GM21526 (cell line): ENCODE data around the gene PLXNB1.
"Not testable (repeated sequence)": the region's sequence is repeated elsewhere in the genome, so short reads cannot be mapped to it uniquely, and the experiment has no call there.

ENCODE experiments used
- ATAC-seq: cut with Tn5 transposase; IDR thresholded peaks from one replicate; pipeline ENCODE4 v1.9.1; 2021; ENCODE audit warnings: moderate library complexity; ENCODE audit not compliant: unreplicated experiment, low FRiP score

Gene PLXNB1, protein sequence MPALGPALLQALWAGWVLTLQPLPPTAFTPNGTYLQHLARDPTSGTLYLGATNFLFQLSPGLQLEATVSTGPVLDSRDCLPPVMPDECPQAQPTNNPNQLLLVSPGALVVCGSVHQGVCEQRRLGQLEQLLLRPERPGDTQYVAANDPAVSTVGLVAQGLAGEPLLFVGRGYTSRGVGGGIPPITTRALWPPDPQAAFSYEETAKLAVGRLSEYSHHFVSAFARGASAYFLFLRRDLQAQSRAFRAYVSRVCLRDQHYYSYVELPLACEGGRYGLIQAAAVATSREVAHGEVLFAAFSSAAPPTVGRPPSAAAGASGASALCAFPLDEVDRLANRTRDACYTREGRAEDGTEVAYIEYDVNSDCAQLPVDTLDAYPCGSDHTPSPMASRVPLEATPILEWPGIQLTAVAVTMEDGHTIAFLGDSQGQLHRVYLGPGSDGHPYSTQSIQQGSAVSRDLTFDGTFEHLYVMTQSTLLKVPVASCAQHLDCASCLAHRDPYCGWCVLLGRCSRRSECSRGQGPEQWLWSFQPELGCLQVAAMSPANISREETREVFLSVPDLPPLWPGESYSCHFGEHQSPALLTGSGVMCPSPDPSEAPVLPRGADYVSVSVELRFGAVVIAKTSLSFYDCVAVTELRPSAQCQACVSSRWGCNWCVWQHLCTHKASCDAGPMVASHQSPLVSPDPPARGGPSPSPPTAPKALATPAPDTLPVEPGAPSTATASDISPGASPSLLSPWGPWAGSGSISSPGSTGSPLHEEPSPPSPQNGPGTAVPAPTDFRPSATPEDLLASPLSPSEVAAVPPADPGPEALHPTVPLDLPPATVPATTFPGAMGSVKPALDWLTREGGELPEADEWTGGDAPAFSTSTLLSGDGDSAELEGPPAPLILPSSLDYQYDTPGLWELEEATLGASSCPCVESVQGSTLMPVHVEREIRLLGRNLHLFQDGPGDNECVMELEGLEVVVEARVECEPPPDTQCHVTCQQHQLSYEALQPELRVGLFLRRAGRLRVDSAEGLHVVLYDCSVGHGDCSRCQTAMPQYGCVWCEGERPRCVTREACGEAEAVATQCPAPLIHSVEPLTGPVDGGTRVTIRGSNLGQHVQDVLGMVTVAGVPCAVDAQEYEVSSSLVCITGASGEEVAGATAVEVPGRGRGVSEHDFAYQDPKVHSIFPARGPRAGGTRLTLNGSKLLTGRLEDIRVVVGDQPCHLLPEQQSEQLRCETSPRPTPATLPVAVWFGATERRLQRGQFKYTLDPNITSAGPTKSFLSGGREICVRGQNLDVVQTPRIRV (N-terminal part only)

DNA sequence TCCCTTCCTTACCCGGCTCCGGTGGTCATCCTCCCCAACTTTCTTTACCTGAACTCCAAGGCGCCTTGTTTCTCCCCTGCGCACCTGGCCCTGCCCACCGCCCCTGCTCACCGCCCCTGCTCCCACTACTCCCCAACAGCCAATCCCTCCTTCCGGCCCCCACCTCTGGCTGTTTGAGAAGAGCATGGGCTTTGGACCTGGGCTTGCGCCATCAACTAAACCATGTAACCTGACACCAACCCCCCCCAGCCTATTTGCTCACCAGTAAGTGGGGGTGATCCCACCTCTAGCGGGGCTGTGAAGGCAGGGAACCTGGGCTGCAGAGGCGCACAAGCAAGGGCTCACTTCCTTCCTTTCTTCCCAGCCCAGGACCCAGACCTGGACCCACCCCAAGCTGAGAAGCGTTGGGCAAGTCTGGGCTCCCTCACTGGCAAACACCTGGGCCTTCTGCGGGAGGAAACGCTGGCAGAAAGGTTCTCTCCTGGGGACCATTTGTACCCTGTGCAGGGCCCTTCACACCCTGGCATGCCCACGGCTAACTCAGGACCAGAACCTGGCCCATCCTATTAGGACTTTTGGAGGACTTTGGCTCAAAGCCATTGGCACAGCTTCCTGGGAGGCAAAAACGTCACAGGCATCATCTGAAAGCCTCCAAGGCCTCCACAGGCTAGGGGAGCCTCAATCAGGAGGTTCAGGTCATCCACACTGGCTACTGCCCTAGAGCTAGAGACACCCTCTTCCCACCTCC lies at the start of gene PLXNB1:
Gene PLXNB1, minus strand, starts transcription at position 127 of the 748 bp plus-strand sequence. CDS start 5,475 bp downstream, outside the sequence.
- no peak for ATAC-seq

DNA sequence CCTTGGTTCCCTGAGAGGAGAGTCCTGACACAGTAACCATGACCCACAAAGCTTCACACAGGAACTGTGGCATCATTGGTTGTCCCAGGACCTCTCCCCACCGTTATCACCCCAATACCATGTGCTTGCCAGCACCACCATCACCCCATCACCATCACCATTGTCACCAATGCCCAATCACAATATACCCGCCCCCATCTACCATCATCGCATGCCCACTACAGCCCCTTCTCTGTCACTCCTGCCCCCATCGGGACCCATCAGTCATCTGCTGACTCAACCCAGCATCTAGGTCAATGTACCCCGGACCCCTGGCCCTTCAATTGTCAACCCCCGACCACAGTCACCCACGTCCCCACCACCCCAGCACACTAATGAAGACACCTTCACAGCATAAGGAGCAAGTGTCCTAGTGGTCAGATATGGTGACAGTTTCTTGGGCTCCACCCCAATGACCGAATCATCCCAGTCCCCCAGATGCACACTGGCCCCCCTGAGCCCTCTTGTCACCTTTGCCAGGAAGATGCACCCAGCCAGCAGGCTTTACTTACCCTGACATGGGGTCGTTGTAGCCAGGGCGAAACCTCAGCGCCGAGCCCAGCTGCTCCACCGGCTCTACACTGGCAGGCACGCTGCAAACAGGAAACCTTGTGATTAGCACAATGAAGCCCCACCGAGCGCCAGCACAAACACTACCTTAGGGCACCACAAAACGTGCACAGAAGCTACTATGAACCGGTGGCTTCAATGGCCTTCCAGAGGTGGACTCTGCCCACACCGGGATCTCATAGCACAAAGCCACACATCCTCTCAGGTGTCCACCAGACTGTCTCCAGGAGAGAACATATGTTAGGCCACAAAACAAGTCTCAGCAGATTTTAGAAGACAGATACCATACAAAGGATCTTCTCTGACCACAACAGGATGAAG lies 49.0 kb upstream of the PLXNB1 start:
- no peak for ATAC-seq

DNA sequence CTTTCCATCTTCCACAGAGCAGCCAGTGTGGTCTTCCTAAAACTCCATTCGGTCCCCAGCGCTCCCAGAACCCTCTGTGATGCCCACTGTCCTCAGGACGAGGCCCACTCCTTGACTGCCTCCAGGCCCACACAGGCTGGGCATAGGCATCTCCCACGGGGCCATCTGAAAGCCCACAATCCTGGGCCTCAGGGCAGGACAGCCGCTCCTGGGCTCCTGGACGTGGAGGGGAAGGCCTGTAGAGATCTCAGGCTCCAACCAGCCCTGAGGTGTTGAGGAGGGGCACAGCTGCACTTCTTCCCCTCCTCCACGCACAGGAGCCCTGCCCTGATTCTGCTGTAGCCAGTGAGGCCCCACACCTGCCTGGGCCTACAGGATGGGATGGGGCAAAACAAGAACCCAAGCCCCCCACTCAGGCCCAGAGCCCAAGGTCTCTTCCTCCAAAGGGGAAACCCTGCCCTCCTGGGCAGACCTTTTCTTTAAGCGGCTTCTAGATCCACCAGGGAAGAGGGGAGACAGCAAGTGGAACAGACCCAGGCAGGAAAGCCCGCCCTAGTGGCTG lies 48.2 kb upstream of the PLXNB1 start:
- no peak for ATAC-seq

DNA sequence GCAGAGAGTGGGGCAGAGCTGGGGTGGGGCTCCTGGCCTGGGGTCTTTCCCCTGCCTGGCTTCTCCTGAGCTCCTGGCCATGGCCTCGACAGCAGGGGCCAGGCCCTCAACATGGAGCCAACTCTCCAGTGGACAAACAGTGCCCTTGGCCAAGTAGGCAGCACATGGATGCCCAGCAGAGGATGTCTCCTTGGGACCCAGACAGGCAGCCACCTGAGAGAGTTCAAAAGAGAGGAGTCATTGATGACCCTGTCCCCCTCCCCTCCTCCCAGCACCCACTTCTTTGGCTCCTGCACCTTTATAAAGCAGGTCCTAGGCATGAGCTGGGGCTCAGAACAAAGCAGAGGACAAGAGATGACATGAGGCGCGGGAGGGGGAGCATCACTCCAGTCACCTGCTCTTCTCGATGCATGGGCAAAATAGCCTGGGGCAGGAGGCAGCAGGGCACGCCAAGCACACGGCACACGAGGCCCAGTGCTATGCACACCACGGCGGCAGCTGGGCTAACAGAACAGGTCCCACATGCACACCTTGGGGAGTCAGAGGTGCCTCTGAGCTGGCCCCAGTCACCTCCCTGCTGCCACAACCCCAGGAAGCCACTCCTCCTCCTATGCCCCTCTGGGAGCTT lies 46.7 kb upstream of the PLXNB1 start:
- ATAC-seq, result no peak

DNA sequence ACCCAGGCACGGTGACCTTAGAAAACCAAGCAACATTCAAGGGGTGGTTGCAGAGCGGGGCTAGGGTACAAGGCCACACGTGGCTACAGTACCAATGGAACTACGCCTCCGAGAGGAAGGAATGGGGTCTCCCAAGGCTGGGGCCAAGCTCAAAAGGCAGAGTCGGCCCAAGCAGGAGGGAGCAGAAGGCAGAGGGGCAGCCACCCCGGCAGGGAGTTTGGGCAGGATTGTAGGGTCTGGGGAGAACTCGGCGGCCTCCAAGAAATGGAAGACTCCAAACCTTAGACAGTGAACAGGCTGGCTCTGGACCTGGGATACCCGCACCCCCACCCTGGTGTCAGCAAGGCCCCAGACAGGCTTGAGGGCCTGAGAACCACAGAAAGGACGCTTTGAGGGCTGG lies 45.3 kb upstream of the PLXNB1 start:
- ATAC-seq, result no peak

DNA sequence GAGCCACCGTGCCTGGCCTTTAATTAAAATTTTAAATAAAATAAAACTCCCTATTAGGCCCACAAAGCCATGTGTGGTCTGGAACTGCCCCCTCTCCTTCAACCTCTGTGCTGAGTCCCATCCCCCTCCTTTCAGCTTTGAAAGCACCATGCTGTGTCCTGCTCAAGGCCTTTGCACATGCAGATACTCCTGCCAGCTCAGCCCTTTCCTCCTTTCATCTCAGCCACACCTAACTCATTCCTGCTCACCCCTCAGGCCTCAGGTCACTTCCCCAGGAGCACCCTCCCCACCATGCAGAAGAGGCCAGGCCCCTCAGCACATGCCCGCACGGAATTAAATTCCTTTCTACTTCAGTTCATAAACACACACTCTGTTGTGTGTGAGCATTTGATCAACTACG lies 44.7 kb upstream of the PLXNB1 start:
- ATAC-seq, result no peak

DNA sequence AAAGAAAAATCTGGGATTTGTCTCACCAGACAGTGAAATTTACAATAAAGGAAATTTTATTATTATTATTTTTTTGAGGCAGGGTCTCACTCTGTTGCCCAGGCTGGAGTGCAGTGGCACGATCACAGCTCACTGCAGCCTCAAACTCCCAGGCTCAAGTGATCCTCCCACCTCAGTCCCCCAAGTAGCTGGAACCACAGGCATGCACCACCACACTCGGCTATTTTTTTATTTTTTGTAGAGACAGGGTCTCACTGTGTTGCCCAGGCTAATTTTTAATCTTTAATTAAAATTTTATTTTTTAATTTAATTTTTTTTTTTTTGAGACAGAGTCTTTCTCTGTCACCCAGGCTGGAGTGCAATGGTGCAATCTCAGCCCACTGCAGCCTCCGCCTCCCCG lies 44.1 kb upstream of the PLXNB1 start:
- ATAC-seq, result not testable (repeated sequence)

DNA sequence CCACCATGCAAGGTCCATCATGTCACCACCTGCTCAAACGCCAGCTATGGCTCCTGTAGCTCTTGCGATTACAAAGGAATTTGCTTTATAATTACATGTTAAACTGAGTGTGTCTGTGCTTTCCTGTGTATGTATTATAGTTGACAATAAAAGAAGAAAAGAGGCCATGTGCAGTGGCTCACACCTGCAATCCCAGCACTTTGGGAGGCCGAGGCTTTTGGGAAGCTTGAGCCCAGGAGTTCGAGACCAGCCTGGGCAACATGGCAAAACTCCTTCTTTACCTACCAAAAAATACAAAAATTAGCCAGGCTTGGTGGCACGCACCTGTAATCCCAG lies 43.7 kb upstream of the PLXNB1 start:
- ATAC-seq, result no peak

DNA sequence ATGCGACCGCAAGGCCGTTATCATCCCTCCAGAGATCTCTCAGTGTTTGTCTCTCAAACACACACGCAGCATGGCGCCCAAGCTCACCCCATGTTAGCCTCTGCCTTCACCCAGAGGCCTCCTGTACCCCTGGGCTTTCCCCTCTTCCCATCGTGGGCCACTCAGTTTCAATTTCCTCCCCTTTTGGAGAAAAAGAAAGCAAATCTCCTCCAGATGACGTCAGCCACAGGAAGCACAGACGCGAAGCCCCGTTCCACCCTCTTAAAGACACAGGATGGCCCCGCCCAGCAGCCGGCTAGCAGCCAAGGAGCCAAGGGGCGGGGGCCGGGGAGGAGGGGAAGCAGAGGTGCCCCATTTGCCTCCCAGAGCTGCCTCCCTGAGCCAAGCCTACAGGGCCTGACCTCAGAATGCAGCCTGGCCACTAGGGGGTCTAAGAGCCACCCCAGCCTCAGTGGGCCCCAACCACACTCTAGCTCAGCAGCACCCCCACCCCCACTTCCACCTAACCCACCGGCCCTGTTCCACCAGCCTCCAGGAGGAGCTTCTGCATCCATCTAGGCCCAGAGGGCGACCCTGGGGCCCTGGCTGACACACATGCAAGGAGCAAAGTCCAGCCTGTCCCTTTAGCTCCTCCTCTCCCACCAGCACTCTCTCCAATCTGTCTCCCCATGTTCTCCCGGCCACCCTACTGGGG lies 43.2 kb upstream of the PLXNB1 start:
- ATAC-seq, result peak; percentile 70

DNA sequence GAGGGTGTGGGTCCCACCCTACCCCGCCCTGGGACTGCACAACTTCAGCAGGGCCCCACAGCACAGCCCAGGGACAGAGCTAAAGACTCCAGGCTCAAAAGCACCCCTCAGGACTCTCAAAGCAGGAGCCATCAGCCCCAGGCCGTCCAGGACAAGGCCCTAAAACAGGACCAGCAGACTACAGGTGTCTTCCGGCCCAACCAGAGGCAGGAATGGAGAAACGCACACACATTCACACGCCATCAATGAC lies 42.7 kb upstream of the PLXNB1 start:
- no peak for ATAC-seq

DNA sequence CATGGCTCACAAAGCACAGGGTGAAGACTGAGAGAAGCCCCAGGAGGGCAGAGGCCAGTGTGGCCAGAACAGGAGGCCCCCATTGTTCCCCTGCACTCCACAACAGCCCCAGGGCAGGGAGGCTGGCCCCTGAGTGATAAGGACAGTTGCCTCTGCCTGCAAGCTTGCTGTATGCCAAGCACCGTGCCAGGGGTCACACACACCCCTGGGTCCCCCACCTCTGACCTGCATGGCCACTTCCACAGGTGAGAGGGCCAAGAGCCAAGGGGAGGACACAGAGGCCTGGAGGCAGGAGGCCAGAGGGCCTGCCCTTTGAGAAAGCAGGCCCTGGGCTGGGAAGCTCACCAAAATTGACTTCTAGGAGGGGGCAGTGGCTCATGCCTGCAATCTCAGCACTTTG lies 40.4 kb upstream of the PLXNB1 start:
- ATAC-seq, result no peak

DNA sequence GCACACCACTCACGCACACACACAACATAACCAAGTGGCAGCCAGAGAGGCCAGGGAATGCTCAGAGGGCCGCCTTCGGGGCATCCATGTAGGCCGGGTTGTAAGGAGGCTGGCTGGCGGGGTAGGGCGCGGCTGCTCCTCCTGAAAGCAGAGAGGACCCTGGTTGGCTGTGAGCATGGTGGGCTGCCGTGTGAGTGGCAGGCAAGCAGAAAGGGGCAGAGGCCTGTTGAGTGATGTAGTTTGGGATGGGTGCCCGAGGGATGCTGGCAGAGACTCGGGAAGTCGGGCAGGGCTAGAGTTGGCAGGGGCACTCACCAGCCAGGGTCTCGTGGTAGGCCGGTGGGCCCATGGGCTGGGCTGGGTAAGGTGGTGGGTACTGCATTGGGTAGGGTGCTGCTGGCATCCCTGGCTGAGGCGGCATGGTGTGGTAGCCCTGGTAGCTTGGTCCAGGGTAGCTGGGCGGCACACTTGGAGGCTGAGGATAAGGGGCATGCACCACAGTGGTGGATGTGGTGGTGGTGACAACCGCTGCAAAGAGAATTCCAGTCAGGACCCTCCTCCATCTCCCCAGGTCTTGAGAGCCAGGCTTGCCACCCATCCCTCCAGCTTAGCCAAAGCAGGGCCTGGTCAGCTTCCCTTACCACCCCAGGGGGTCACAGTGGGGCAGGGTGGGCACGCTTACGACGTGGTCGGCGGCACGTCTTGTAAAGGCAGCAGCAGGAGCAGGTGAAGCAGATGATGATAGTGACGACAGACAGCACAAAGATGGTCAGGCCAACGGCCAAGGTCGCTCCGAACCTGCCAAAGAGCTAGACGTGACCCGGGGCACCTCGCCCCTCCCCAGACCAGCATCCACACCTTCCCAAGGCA lies 39.4 kb upstream of the PLXNB1 start:
- no peak for ATAC-seq

DNA sequence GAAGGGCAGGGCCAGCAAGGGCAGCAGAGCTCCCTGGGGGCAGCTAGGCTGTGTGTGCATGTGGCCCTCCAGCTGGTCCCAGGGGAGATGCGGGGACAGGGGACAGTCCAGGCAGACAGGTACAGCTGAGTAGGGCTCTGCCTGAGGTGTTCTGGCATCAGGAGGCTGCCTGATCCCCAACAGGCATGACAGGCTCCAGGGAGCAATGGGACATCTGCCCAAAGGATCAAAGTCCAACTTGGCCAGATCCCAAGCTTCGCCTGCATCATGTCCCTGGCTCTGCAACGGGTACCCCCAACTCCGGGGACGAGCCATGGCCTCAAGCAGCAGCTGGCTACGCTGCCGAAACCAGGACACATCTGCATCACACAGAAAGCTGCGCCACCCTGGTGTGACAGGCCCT lies 38.4 kb upstream of the PLXNB1 start:
- ATAC-seq, result no peak

DNA sequence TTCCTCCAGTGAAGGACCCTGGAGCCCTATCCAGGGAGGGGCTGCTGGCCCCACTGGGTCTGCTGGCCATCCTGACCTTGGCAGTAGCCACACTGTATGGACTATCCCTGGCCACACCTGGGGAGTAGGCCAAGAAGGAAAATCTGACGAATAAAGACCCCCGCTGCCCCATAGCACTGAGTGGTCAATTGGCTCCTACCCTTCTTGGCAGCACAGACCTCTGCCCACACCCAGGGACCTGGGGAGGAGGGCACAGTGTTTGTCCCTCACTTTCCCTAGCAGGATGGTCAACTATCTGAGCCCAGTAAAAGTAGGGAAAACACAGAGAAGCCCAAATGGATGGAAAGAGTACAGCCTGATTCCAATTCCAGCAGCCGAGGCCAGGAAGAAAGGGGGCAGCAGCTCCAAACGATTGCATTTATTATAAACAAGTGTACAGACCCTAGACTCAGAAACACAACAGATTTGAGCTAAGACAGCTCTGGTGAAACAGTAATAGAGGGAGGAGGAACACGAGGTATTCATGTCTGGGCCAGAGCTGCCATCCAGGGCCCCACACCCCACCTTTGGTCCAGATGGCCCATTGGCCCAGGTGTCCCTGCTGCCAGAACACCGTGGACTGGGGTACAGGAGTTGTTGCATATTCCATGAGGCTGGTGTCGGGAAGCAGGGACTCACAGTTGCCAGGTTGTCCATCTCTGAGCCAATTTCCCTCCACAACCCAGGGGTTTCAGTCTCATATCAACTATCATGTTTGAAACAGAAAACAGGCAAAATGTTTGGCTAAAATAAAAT lies 37.8 kb upstream of the PLXNB1 start:
- ATAC-seq, result no peak

DNA sequence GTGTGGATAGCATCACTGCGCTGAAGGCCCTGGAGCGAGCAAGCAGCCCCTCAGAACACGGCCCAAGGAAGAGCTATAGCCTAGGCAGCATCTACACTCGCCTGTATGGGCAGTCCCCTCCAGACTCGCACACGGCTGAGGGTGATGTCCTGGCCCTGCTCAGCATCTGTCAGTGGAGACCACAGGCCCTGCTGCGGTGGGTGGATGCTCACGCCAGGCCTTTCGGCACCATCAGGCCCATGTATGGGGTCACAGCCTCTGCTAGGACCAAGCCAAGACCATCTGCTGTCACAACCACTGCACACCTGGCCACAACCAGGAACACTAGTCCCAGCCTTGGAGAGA lies 37.2 kb upstream of the PLXNB1 start:
- ATAC-seq, result no peak

DNA sequence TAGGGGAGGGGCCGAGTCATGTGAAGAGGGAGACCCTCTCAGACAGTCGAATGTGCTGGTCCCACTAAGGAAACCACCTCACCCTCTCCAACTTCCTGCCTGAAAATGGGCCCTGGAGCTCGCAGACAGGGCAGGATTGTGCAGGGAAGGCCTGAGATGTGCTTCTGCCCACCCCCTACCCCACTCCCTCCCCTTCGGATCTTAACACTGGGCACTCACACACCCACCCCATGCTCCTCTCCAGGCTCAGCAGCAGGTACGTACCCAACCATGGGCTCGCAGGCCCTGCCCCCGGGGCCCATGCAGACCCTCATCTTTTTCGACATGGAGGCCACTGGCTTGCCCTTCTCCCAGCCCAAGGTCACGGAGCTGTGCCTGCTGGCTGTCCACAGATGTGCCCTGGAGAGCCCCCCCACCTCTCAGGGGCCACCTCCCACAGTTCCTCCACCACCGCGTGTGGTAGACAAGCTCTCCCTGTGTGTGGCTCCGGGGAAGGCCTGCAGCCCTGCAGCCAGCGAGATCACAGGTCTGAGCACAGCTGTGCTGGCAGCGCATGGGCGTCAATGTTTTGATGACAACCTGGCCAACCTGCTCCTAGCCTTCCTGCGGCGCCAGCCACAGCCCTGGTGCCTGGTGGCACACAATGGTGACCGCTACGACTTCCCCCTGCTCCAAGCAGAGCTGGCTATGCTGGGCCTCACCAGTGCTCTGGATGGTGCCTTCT lies 36.7 kb upstream of the PLXNB1 start:
- no peak for ATAC-seq
